GM19099 (cell line): ENCODE data around the gene ZNF862.

Source experiments
- POLR2A ChIP-seq: IDR thresholded peaks from 3 replicates; pipeline ENCODE4 v1.6.1; 2011; ENCODE audit warnings: low read depth; ENCODE audit not compliant: insufficient read length; ENCODE audit errors: extremely low read depth

The ZNF862 gene

DNA sequence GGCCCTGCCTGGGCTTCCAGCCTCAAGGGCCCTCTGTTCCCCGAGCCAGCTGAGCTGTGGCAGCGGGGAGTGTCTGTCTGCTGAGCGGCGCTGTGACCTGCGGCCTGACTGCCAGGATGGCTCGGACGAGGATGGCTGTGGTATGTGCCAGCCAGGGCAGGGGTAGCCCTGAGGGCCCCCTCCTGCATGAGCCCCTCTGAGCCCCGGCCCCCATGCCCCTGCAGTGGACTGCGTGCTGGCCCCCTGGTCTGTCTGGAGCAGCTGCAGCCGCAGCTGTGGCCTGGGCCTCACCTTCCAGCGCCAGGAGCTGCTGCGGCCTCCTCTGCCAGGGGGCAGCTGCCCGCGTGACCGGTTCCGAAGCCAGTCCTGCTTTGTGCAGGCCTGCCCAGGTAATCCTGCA, 36.4 kb upstream of the ZNF862 start:
- TF ChIP-seq POLR2A = no peak

DNA sequence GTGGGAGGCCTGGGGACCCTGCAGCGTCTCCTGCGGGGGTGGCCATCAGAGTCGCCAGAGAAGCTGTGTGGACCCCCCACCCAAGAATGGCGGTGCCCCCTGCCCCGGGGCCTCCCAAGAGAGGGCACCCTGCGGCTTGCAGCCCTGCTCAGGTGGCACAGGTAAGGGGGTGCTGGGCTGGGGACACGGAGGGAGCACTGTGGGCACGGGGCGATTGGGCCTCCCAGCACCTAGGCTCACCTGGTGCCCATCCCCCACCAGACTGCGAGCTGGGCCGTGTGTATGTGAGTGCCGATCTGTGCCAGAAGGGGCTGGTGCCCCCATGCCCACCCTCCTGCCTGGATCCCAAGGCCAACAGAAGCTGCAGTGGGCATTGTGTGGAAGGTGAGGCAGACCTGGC, 35.2 kb upstream of the ZNF862 start:
- TF ChIP-seq POLR2A = no peak

DNA sequence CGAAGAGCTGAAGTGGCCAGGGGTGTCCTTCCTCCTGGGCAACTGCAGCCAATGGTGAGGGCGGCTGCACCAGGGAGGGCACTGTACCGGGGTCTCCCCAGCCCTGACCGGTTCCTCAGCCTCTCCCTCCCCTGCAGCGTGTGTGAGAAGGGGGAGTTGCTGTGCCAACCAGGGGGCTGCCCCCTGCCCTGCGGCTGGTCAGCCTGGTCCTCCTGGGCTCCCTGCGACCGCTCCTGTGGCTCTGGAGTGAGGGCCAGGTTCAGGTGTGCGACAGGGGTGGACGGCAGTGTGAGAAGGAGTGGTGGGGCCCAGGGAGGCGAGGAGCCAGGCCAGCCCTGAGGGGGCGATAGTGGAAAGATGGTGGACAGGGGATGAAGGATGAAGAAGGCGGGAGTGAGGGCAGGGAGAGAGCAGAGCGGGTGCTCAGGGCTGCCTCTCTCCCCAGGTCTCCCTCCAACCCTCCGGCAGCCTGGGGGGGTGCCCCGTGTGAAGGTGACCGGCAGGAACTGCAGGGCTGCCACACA, 34.6 kb upstream of the ZNF862 start:
- no peak for TF ChIP-seq POLR2A

DNA sequence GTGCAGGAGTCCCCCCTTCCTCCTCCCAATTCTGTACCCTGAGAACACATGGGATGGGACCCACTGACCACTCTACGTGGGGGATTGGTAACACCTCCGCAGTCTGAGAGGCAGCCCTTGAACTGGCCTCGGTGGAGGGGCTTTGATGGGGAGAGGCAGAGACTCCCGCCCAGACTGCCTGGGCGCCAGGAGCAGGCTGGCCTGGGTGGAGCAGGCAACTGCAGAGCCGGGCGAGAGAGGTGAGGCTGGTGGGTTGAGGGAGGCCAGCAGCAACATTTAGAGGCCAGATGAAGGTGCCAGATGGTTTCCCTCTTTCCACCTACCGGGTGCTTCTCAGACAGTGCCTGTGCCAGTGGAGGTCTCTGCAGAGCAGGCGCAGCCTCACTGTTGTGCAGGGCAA, 34.1 kb upstream of the ZNF862 start:
- no peak for TF ChIP-seq POLR2A

DNA sequence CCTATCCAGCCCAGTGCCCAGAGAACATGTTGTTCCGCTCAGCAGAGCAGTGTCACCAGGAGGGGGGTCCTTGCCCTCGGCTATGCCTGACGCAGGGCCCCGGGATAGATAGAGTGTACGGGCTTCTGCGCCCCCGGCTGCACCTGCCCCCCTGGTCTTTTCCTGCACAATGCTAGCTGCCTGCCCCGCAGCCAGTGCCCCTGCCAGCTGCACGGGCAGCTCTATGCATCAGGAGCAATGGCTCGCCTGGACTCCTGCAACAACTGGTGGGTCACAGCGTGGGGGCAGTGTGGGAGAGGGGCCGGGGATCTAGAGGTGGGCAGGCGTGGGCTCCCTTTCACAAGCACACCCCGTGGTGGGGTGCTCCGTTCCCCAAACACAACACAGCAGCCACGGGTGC, 31.4 kb upstream of the ZNF862 start:
- no peak for TF ChIP-seq POLR2A

DNA sequence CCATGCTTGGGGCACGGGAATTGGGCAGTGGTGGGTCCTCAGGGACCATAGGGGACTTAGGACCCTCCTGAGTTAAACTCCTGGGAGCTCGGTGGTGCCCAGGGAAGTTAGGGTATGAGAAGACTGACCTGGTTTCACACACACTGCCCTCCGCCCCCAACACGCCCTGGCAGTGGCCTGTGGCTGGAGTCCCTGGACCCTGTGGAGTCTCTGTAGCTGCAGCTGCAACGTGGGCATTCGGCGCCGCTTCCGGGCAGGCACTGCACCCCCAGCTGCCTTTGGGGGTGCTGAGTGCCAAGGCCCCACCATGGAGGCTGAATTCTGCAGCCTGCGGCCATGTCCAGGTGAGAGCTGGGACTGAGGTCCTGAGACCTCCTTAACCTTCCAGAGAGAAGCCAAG, 29.9 kb upstream of the ZNF862 start:
- TF ChIP-seq POLR2A = no peak

DNA sequence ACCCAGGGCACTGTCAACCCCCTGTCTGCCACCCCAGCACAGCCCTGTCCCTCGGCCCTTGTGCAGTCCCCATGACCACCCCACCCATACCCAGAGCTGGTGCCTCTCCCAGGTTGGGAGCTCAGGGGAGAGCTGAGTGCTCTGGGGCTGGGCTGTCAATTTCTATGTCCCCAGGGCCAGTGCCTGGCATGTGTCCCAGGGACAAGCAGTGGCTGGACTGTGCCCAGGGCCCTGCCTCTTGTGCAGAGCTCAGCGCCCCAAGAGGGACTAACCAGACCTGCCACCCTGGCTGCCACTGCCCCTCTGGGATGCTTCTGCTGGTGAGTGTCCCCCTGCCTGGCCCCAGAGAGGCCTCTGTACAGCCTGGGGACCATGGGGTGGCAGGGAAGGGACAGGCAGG, 29.0 kb upstream of the ZNF862 start:
- no peak for TF ChIP-seq POLR2A

DNA sequence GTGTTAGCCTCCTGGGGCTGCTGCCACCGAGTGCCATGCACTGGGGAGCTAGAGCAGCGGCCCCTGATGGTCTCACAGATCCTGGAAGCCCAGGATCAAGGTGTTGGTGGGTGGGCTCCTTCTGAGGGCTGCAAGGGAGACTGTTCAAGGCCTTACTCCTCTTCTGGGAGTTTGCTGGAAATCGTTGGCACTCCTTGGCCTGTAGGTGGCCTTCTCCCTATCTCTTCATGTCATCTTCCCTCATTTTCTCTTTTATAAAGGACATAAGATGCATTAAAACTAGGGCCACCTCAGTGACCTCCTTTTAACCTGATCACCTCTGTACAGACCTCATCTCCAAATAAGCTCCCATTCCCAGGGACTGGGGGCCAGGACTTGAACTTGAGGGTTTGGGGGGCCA, 27.0 kb upstream of the ZNF862 start:
- no peak for TF ChIP-seq POLR2A

DNA sequence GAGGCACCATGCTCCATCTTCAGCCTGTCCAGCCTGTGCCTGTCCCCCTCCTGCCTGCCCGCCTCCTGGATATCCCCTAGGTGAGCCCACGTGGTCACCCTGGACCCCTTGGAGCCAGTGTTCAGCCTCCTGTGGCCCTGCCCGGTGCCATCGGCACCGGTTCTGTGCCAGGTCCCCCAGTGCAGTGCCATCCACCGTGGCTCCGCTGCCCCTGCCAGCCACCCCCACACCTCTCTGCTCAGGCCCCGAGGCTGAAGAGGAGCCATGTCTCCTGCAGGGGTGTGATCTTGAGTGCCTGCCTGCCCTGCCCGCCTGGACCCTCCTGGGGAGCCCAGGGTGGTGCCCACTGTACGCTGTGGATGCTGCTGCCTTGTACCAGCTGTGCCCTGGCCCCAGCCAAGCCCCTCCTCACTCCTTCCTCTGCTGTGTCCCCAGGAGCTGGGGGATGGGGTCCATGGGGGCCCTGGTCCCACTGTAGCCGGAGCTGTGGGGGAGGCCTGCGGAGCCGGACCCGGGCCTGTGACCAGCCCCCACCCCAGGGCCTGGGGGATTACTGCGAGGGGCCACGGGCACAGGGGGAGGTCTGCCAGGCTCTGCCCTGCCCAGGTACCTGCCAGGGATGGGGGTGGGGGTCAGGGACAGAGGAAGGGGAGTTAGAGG, 26.2 kb upstream of the ZNF862 start:
- no peak for TF ChIP-seq POLR2A

DNA sequence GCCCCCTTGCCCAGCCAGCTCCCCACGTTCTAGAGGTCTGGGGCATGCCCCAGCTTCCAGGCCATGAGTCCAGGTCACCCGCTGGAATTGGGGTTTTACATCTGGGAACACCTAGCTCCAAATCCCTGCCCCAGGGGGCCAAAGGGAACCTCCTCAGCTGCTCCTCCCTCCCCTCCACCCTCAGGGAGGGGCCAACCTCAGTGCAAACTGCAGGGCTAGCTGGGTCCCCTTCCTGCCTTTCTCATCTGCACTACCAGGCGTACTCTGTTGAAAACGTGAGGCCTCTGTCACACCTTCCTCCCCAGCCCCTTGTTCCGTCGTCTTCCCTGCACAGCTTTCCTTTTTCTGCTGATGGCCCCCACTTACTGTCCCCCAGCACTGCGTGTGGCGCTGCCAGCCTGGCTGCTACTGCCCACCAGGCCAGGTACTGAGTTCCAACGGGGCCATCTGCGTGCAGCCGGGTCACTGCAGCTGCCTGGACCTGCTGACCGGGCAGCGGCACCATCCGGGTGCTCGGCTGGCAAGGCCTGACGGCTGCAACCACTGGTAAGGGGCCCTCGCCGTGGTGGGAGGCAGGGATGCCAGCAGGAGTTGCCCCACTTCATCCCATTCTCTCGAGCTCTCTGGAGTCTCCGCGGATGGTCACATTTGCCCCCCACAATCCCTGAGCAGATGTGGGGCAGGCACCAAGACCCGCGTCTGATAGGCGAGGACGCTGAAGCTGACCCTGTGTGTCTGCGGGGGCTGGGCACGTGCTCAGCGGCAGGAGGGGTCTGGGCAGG, 24.7 kb upstream of the ZNF862 start:
- no peak for TF ChIP-seq POLR2A

DNA sequence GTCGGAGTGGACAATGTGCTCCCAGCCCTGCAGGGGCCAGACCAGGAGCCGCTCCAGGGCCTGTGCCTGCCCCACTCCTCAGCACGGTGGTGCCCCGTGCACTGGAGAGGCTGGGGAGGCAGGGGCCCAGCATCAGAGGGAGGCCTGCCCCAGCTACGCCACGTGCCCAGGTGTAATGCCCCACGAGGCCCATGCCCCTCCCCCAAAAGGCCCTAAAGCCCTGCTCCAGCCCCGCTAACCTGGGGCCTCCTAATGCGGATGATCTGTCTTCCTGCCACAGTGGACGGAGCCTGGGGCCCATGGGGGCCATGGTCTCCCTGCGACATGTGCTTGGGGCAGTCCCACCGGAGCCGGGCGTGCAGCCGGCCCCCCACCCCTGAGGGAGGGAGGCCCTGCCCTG, 23.7 kb upstream of the ZNF862 start:
- no peak for TF ChIP-seq POLR2A

DNA sequence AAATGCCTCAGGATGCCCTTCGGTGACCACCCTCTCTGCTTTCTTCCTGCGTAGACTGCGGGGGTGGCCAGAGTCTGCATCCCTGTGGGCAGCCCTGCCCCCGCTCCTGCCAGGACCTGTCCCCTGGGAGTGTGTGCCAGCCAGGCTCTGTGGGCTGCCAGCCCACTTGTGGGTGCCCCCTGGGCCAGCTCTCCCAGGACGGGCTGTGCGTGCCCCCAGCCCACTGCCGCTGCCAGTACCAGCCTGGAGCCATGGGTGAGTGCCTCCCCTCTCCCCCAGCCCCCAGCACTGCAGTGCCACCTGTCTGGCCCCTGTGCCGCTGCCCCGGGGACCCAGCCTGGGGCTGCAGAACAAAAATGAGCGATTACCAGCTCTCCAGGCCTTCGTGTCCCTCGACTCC, 23.1 kb upstream of the ZNF862 start:
- no peak for TF ChIP-seq POLR2A

DNA sequence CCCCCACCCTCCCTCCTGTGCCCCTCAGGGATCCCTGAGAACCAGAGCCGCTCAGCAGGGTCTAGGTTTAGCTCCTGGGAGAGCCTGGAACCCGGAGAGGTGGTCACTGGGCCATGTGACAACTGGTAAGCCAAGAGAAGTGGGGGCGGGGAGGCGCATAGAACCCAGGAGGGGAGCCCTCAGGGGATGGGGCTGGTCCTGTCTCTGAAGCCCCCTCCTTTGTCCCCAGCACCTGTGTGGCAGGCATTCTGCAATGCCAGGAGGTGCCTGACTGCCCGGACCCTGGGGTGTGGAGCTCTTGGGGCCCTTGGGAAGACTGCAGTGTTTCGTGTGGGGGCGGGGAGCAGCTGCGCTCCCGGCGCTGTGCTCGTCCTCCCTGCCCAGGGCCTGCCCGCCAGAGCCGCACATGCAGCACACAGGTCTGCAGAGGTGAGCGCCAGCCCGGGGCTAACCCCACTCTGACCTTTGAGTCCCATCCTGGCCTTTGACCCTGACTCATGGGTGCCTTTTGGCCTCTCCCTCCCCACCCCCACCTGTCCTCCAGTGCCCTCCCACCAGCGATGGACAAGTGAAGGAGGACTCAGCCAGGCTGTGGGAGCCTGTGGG, 22.4 kb upstream of the ZNF862 start:
- no peak for TF ChIP-seq POLR2A

DNA sequence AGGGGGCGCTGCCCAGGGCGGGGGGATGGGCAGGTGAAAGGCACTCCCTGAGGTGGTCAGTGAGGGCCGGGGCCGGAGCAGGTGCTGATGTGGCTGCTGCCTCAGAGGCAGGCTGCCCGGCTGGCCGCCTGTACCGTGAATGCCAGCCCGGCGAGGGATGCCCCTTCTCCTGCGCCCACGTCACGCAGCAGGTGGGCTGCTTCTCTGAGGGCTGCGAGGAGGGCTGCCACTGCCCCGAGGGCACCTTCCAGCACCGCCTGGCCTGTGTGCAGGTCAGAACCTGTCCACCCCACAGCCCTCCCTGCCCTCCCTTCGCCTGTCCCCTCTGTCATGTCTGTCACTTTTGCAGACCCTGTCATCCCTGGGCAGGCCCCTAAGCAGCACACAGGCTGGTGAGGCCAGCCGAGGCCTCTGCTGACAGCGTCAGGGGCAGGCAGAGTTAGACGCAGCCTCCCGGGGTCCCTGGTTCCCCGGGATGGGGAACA, 21.9 kb upstream of the ZNF862 start:
- no peak for TF ChIP-seq POLR2A

DNA sequence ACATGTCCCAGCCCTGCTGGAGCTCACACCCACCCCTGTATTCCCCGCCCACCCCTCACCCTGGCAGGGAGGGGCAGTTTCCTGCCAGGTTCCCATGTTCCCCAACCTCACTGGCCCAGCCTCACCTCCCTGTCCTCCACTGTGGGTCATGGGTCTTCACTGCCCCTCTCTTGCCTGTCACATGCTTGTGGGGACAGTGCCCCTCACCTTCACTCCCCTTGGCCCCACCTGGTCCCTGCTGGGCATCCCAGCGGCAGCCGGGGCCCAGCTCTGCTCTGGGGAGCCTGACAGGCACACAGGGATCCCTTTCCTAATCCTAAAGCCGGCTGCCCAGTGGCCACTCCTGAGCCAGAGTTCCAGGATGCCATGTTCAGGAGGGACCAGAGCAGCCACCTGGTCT, 21.4 kb upstream of the ZNF862 start:
- TF ChIP-seq POLR2A = no peak

DNA sequence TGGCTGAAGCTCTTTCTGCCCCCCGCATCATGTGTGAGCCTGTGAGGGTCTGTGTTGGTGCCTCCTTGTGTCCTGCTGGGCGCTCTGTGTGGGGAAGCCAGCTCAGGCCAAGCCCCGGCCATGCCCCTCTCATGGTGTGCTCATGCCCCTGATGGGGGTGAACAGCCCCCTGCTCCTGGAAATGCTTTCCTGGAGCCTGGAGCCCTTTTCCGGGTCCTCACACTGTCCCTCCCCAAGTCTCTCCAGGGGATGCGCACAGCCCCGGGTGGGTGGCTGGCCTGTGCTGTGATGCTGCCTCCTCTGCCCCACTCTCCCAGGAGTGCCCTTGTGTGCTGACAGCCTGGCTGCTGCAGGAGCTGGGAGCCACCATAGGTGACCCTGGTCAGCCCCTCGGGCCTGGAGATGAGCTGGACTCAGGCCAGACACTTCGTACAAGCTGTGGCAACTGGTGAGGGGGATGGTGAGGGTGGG, 20.8 kb upstream of the ZNF862 start:
- TF ChIP-seq POLR2A = no peak
